Body of pancreas (tissue), 4 donors: ENCODE results near the gene TEX51. TPM values are rescaled to one million over a fixed set of nuclear protein-coding genes. Genes with fewer than 3 reads are reported as not detected.
A peak's percentile ranks its signal among the peaks of the same experiment; 100 is the strongest.

Experiments used
- ATAC-seq: fragments of 150-250 bp; one replicate; pipeline ENCODE4 v1.9.1; 2016
- DNase-seq, 4 donors: peaks; one replicate each; pipeline ENCODE4 v3.0.0-alpha.2; 2019
- H3K27ac ChIP-seq, 4 donors: fragments of 200-600 bp; sonication (generic); 1 replicate in 3 of 4; 2 replicates in 1 of 4; pipeline versions ENCODE4 v1.5.1 to v1.6.1; 2016 to 2019; ENCODE audit warnings: mild to moderate bottlenecking in 1 of 4, mixed read lengths in 1 of 4, moderate library complexity in 1 of 4
- H3K27me3 ChIP-seq, 2 donors: fragments of 200-600 bp; sonication (generic); one replicate each; pipeline ENCODE4 v1.6.0; 2016; ENCODE audit warnings: mild to moderate bottlenecking in 1 of 2
- H3K36me3 ChIP-seq, 2 donors: fragments of 200-600 bp; sonication (generic); replicated peaks in 1 of 2; 2 replicates each; pipeline ENCODE4 v1.5.1; 2016; ENCODE audit warnings: low read depth in 2 of 2; ENCODE audit not compliant: insufficient read depth in 1 of 2
- H3K4me1 ChIP-seq: fragments of 200-600 bp; sonication (generic); one replicate; pipeline ENCODE4 v1.6.0; 2016
- H3K4me3 ChIP-seq, 2 donors: fragments of 200-600 bp; sonication (generic); 1 replicate in 1 of 2; 2 replicates in 1 of 2; pipeline ENCODE4 v1.5.1; 2016 to 2019
- H3K9me3 ChIP-seq, 3 donors: fragments of 200-600 bp; sonication (generic); 1 replicate in 2 of 3; 2 replicates in 1 of 3; pipeline ENCODE4 v1.5.1; 2016
- CTCF ChIP-seq, 7 experiments: fragments of 450-650 bp in 4 of 7; fragments of 200-600 bp in 3 of 7; sonication (generic) in 3 of 7; IDR thresholded peaks; one replicate each; pipeline ENCODE4 v1.5.1; 2016 to 2019; ENCODE audit warnings: antibody characterized with exemption in 7 of 7
- POLR2A ChIP-seq, 3 donors: fragments of 450-650 bp; IDR thresholded peaks; one replicate each; pipeline ENCODE4 v1.6.1; 2016; ENCODE audit warnings: antibody characterized with exemption in 3 of 3, mild to moderate bottlenecking in 2 of 3
- WGBS, 2 donors: methylation state at CpG; one replicate each; pipeline ENCODE4 v1.1.5; 2017; 5-methylcytosine and 5-hydroxymethylcytosine counted together
- intact Hi-C: fragments of 100-400 bp; cut with DNase I; formaldehyde crosslinking; loops from one replicate; pipeline ENCODE4 v1.15.1; 2023
- total RNA-seq, 2 donors: library from RNA; depleted of rRNA; stranded (reverse); fragments of >200 nt; gene quantifications; one replicate each; pipeline ENCODE4 v1.1.0, GENCODE V29; 2016

TEX51 gene
- total RNA-seq, 2 donors from 2014 or later, result not detected

GRCh38 chr2:126889496-126890135, 9.1 kb upstream of the TEX51 start:
- DNase-seq (peak in 1 of 4 donors; percentile 2), ATAC-seq (no peak)
- no peak overlapping the region for H3K27ac ChIP-seq
- no peak overlapping the region for H3K4me3 ChIP-seq
- intact Hi-C loops, result no loop called here
- no peaks in the 10 kb centered on the region for H3K9me3 ChIP-seq
- no peaks in the 10 kb centered on the region for H3K27me3 ChIP-seq
- TF ChIP-seq CTCF (IDR thresholded peaks at IDR 0.05) (no peak), POLR2A (IDR thresholded peaks at IDR 0.05) (no peak)
- no peaks in the 10 kb centered on the region for H3K36me3 ChIP-seq
- peaks cover 9% of the 10 kb centered on the region for H3K4me1 ChIP-seq
- WGBS, 2 donors, result 76 to 80% methylated on average over 8 of the region's 8 CpGs

- Histone ChIP-seq H3K9me3 (no peaks in the 10 kb centered on the region), H3K4me1 (peaks cover 9% of the 10 kb centered on the region), H3K36me3 (no peaks in the 10 kb centered on the region), H3K27ac (no peak overlapping the region), H3K4me3 (no peak overlapping the region), H3K27me3 (no peaks in the 10 kb centered on the region)
- intact Hi-C loops, result no loop called here
- ATAC-seq (no peak), DNase-seq (no peak)
- no peak for TF ChIP-seq POLR2A (IDR thresholded peaks at IDR 0.05)
- TF ChIP-seq CTCF (IDR thresholded peaks at IDR 0.05), result no peak
- WGBS, 2 donors, result 78 to 79% methylated on average over 5 of the region's 5 CpGs
Measured at GRCh38 chr2:126890136-126890510, 8.6 kb upstream of the TEX51 start.

- no peak for ATAC-seq
- DNase-seq, result peak in 2 of 4 donors; percentile 2 to 3
- peaks cover 9% of the 10 kb centered on the region for H3K4me1 ChIP-seq
- H3K36me3 ChIP-seq, result no peaks in the 10 kb centered on the region
- intact Hi-C loops, result no loop called here
- TF ChIP-seq CTCF (IDR thresholded peaks at IDR 0.05) (no peak), POLR2A (IDR thresholded peaks at IDR 0.05) (no peak)
- WGBS, 2 donors, result 74 to 75% methylated on average over 12 of the region's 12 CpGs
- H3K9me3 ChIP-seq, result no peaks in the 10 kb centered on the region
- peak overlapping the region in 1 of 4 donors; percentile 60 for H3K27ac ChIP-seq
- no peak overlapping the region for H3K4me3 ChIP-seq
- H3K27me3 ChIP-seq, result no peaks in the 10 kb centered on the region
Measured at GRCh38 chr2:126890551-126891450, 7.9 kb upstream of the TEX51 start.

- TF ChIP-seq POLR2A (IDR thresholded peaks at IDR 0.05) (no peak), CTCF (IDR thresholded peaks at IDR 0.05) (no peak)
- intact Hi-C loops, result no loop called here
- no peaks in the 10 kb centered on the region for H3K9me3 ChIP-seq
- peak overlapping the region in 3 of 4 donors; percentile 3 to 60 (median 52) for H3K27ac ChIP-seq
- no peaks in the 10 kb centered on the region for H3K4me1 ChIP-seq
- ATAC-seq (peak; percentile 80), DNase-seq (peak; percentile 40 to 66 (median 63))
- H3K36me3 ChIP-seq, result no peaks in the 10 kb centered on the region
- no peaks in the 10 kb centered on the region for H3K27me3 ChIP-seq
- WGBS, 2 donors, result 35 to 40% methylated on average over 6 to 10 of the region's 10 CpGs
- H3K4me3 ChIP-seq, result no peak overlapping the region
Measured at GRCh38 chr2:126891681-126892500, 6.8 kb upstream of the TEX51 start.
